ENCODE results near the gene SULT4A1. TPM values are rescaled to one million over a fixed set of nuclear protein-coding genes. Genes with fewer than 3 reads are reported as not detected.

Gene SULT4A1
- polyA plus RNA-seq, 2 of the 4 experiments (the other 2 are of a cell fraction) = not detected

DNA sequence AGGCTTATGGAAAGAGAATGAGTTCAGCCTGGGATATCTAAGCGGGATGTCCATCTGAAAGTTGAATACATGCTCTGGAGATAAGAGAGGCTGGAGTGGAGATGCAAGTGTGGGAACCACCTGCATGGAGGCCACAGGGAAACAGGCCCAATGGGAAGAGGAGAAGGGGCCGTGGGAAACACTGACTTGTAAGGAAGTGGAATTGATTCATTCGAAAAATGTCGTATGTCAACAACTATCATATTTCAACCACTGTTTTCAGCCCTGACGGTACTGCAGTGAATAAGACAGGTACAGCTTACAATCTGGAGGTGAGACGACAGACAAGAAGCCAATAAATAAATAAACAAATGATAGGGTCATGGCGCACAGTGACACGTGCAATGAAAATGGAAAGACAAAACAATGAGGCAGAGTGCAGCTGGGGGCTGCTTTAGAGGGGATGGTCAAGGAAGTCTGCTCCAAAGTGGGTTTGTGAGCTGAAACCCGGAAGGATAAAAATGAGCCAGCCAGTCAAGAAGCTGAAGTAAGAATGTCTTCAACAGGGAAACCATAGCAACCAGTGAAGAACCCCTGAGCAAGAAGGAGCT, 86.1 kb downstream of the SULT4A1 start (continued):
- TF ChIP-seq, protein P1, sequence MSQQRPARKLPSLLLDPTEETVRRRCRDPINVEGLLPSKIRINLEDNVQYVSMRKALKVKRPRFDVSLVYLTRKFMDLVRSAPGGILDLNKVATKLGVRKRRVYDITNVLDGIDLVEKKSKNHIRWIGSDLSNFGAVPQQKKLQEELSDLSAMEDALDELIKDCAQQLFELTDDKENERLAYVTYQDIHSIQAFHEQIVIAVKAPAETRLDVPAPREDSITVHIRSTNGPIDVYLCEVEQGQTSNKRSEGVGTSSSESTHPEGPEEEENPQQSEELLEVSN (IDR thresholded peaks at IDR 0.05; ENCODE audit: borderline replicate concordance, low read depth) = no peak
- TF ChIP-seq RNF2 (IDR thresholded peaks at IDR 0.05; ENCODE audit: borderline replicate concordance, low read depth) = no peak
- TF ChIP-seq, protein P2, sequence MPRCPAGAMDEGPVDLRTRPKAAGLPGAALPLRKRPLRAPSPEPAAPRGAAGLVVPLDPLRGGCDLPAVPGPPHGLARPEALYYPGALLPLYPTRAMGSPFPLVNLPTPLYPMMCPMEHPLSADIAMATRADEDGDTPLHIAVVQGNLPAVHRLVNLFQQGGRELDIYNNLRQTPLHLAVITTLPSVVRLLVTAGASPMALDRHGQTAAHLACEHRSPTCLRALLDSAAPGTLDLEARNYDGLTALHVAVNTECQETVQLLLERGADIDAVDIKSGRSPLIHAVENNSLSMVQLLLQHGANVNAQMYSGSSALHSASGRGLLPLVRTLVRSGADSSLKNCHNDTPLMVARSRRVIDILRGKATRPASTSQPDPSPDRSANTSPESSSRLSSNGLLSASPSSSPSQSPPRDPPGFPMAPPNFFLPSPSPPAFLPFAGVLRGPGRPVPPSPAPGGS (IDR thresholded peaks at IDR 0.05) = no peak

Small RNAs within 50 kb of the gene (small RNA-seq; reads per million reads assigned to genes)
- gene HMGN2P9 = 0 reads per million in 6 experiments

Other genes starting within 250 kb of the SULT4A1 start
- gene EFCAB6, start 50.2 kb downstream of the SULT4A1 start, polyA plus RNA-seq (2011; rRNA removed) = 1.1 and 1.2 TPM in 2 replicates
- gene EFCAB6, start 50.2 kb downstream of the SULT4A1 start, polyA plus RNA-seq (2017; fragmentation: RNase III; extraction: RNeasy Plus Mini Kit Qiagen cat#74134 plus additional on column Dnase treatment) = 0.46 to 0.51 TPM (median 0.47 TPM) in 3 replicates
- gene PNPLA5, start 29.5 kb upstream of the SULT4A1 start, polyA plus RNA-seq (2011; rRNA removed) = not detected in 2 replicates
- gene PNPLA5, start 29.5 kb upstream of the SULT4A1 start, polyA plus RNA-seq (2017; fragmentation: RNase III; extraction: RNeasy Plus Mini Kit Qiagen cat#74134 plus additional on column Dnase treatment) = not detected in 3 replicates
- gene PNPLA3, start 61.3 kb upstream of the SULT4A1 start, polyA plus RNA-seq (2011; rRNA removed) = 1.3 TPM in 2 replicates
- 1.00 to 1.8 TPM (median 1.3 TPM) in 3 replicates for gene PNPLA3, start 61.3 kb upstream of the SULT4A1 start, polyA plus RNA-seq (2017; fragmentation: RNase III; extraction: RNeasy Plus Mini Kit Qiagen cat#74134 plus additional on column Dnase treatment)
- gene SAMM50, start 92.9 kb upstream of the SULT4A1 start, polyA plus RNA-seq (2011; rRNA removed) = 37.1 and 51.4 TPM in 2 replicates
- 49.3 to 50.8 TPM (median 49.3 TPM) in 3 replicates for gene SAMM50, start 92.9 kb upstream of the SULT4A1 start, polyA plus RNA-seq (2017; fragmentation: RNase III; extraction: RNeasy Plus Mini Kit Qiagen cat#74134 plus additional on column Dnase treatment)
- gene PARVB, start 161.8 kb upstream of the SULT4A1 start, polyA plus RNA-seq (2011; rRNA removed) = 33.1 and 33.5 TPM in 2 replicates
- 27.4 to 33.0 TPM (median 28.3 TPM) in 3 replicates for gene PARVB, start 161.8 kb upstream of the SULT4A1 start, polyA plus RNA-seq (2017; fragmentation: RNase III; extraction: RNeasy Plus Mini Kit Qiagen cat#74134 plus additional on column Dnase treatment)

Data from A549 (cell line).